CD4-positive, alpha-beta T cell treated with Interleukin-4 for 1 hour (primary cell): Measurements from ENCODE around the gene MAP6.

Experiments
- DNase-seq, 2 donors: peaks; one replicate each; pipeline ENCODE4 v3.0.0-alpha.2; 2020 to 2022

Gene MAP6

GRCh38 chr11:75665990-75666389 lies 2.8 kb downstream of the MAP6 start:
- DNase-seq, result no peak

GRCh38 chr11:75665126-75665525 lies 3.7 kb downstream of the MAP6 start:
- DNase-seq, result no peak

- DNase-seq, result no peak
Observed at GRCh38 chr11:75664389-75664788, 4.4 kb downstream of the MAP6 start.

GRCh38 chr11:75663808-75664207 lies 5.0 kb downstream of the MAP6 start:
- no peak for DNase-seq

GRCh38 chr11:75659836-75660235 lies 9.0 kb downstream of the MAP6 start:
- no peak for DNase-seq

GRCh38 chr11:75656044-75656727 lies 12.7 kb downstream of the MAP6 start:
- DNase-seq, result no peak

GRCh38 chr11:75655605-75656004 lies 13.2 kb downstream of the MAP6 start:
- no peak for DNase-seq

- DNase-seq, result no peak
Observed at GRCh38 chr11:75654314-75654713, 14.5 kb downstream of the MAP6 start.

GRCh38 chr11:75653532-75653931 lies 15.3 kb downstream of the MAP6 start:
- DNase-seq, result no peak

GRCh38 chr11:75652936-75653335 lies 15.9 kb downstream of the MAP6 start:
- DNase-seq, result no peak

- no peak for DNase-seq
Observed at GRCh38 chr11:75651218-75651617, 17.6 kb downstream of the MAP6 start.

GRCh38 chr11:75650167-75650723 lies 18.6 kb downstream of the MAP6 start:
- DNase-seq, result no peak

GRCh38 chr11:75644946-75645345 lies 23.9 kb downstream of the MAP6 start:
- no peak for DNase-seq

- DNase-seq, result no peak
Observed at GRCh38 chr11:75644370-75644769, 24.5 kb downstream of the MAP6 start.

- DNase-seq, result no peak
Observed at GRCh38 chr11:75642402-75643113, 26.3 kb downstream of the MAP6 start.

- DNase-seq, result peak; percentile 9 to 42
Observed at GRCh38 chr11:75639762-75640181, 29.1 kb downstream of the MAP6 start.

GRCh38 chr11:75637998-75638397 lies 30.8 kb downstream of the MAP6 start:
- no peak for DNase-seq

GRCh38 chr11:75635066-75635862 lies 33.6 kb downstream of the MAP6 start:
- DNase-seq, result no peak

GRCh38 chr11:75633409-75634066 lies 35.3 kb downstream of the MAP6 start:
- DNase-seq, result no peak

GRCh38 chr11:75632962-75633361 lies 35.9 kb downstream of the MAP6 start:
- no peak for DNase-seq

GRCh38 chr11:75632450-75632849 lies 36.4 kb downstream of the MAP6 start:
- no peak for DNase-seq

- no peak for DNase-seq
Observed at GRCh38 chr11:75631086-75631730, 37.6 kb downstream of the MAP6 start.
